ENCODE measurements around the gene CD79A. TPM values are rescaled to one million over a fixed set of nuclear protein-coding genes. Genes with fewer than 3 reads are reported as not detected.

The CD79A gene
- total RNA-seq, 4 donors from 2014 or later, result 0.29 to 0.62 TPM; not detected in 2

DNA sequence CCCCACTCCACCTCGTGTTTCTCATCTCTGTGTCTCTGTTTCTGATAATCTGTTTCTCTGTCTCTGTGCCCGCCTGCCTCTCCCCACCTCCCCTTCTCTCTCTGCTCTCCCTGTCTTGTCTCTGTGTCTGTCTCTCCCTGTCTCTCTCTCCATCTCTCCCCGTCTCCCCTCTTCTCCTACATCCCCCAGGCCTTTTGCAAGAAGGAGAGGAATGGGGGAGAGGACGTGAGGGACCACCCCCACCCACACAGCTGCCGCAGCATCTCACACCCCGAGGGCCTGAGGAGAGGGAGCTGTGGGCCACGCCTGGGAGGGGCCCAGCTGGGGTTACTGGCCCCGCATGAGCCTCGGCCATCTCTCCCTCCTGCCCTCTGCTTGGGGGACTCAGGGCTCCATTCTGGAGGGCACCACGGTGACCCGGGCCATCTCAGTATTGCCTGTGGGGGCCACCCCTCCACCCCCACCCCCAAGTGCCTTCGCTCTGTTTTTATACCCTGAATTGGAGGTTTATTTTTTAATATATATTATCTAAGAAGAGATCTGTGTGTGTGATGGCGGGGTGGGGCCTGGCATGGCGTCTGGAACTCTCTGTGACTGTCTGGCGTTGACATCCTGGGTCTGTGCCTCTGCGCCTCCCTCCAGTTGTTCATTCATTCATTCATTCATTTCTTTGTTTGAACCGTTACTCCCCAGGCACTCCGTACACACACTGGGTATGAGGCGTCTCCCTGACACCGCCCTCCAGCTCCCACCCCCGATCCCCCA, 30.0 kb downstream of the CD79A start:
- DNase-seq, result no peak
- no peaks in the 10 kb centered on the region for H3K36me3 ChIP-seq
- intact Hi-C loops (cut with DNase I; ENCODE audit: low total_unique reads), result no loop called here
- TF ChIP-seq POLR2A (IDR thresholded peaks at IDR 0.05), result no peak
- TF ChIP-seq, protein P1, sequence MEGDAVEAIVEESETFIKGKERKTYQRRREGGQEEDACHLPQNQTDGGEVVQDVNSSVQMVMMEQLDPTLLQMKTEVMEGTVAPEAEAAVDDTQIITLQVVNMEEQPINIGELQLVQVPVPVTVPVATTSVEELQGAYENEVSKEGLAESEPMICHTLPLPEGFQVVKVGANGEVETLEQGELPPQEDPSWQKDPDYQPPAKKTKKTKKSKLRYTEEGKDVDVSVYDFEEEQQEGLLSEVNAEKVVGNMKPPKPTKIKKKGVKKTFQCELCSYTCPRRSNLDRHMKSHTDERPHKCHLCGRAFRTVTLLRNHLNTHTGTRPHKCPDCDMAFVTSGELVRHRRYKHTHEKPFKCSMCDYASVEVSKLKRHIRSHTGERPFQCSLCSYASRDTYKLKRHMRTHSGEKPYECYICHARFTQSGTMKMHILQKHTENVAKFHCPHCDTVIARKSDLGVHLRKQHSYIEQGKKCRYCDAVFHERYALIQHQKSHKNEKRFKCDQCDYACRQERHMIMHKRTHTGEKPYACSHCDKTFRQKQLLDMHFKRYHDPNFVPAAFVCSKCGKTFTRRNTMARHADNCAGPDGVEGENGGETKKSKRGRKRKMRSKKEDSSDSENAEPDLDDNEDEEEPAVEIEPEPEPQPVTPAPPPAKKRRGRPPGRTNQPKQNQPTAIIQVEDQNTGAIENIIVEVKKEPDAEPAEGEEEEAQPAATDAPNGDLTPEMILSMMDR (IDR thresholded peaks at IDR 0.05), result no peak
- no peak overlapping the region for H3K27ac ChIP-seq
- H3K9me3 ChIP-seq, result no peaks in the 10 kb centered on the region
- H3K4me1 ChIP-seq, result no peaks in the 10 kb centered on the region
- peaks cover 0 to 4% of the 10 kb centered on the region in 2 donors for H3K27me3 ChIP-seq
- H3K4me3 ChIP-seq, result no peak overlapping the region

DNA sequence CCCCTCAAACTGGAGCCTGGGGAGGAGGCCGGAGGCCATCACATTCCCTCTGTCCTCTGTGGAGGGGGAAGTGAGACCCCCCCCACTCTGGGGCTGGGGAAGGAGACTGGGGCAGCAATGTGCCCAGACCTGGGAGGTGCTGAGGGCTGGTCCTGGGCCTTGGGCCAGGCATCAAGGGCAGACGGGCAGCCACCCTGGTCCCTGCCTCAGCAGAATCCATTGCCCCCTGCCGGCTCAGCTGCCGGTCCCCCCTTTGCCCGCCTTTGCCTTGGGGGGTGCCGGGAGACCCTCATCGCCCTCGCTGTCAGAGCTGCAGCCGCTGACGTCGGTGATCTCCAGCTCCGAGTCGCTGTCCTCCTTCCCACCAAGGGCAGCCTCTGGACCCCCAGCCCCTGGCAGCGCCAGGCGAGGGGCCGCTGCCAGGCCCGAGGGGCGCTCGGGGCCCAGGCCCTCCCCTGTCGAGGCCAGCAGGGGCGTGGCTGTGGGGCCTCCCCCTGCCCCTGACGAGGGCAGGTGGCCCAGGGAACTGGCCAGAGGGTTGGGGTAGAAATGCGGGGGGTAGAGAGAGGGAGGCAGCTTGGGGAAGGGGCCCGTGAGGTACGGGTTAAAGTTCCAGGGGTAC, 31.0 kb downstream of the CD79A start:
- Histone ChIP-seq H3K36me3 (no peaks in the 10 kb centered on the region), H3K4me1 (no peaks in the 10 kb centered on the region), H3K4me3 (no peak overlapping the region), H3K27ac (no peak overlapping the region), H3K9me3 (no peaks in the 10 kb centered on the region), H3K27me3 (peaks cover 5 to 12% of the 10 kb centered on the region in 2 donors)
- no peak for DNase-seq
- intact Hi-C loops (cut with DNase I; ENCODE audit: low total_unique reads), result no loop called here
- no peak for TF ChIP-seq POLR2A (IDR thresholded peaks at IDR 0.05)
- TF ChIP-seq, protein P1 (IDR thresholded peaks at IDR 0.05), result no peak

DNA sequence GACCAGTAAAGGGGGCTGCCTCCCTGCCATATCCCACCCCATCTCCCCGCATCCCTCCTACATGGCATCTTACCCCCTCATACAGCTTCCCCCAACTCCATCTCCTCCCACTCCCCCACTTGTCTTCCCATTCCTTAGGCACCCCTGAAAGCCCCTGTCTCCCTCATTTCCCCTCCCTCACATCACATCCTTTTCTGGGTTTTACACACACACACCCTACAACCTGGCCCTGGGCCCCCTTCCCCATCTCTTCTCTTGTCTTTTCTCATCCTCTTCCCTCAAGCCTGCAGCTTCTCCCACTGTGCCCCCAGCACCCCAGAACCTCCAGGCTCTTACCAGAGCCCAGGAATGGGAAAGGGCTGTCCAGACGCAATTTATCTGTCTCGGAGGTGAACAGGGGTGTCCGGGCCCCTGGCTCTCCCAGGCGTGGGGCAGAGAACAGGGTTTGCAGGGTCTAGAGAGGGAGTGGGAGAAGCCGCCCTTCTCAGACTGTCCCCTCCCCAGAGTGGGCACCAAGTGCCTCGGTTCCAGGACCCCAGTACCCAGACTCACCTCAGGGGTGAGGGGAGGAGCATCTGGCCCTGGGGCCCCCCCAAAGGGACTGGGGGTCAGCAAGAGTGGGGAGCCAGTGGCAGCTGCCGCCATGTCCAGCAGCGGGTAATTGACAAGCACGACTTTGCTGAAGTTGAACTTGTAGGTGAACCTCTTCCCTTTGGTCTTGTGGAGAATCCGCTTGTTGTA, 31.8 kb downstream of the CD79A start:
- H3K36me3 ChIP-seq, result no peaks in the 10 kb centered on the region
- H3K27me3 ChIP-seq, result peaks cover 9 to 14% of the 10 kb centered on the region in 2 donors
- H3K4me3 ChIP-seq, result no peak overlapping the region
- intact Hi-C loops (cut with DNase I; ENCODE audit: low total_unique reads), result no loop called here
- no peak overlapping the region for H3K27ac ChIP-seq
- DNase-seq, result no peak
- no peaks in the 10 kb centered on the region for H3K9me3 ChIP-seq
- no peaks in the 10 kb centered on the region for H3K4me1 ChIP-seq
- TF ChIP-seq POLR2A (IDR thresholded peaks at IDR 0.05), result no peak
- TF ChIP-seq, protein P1 (IDR thresholded peaks at IDR 0.05), result no peak

DNA sequence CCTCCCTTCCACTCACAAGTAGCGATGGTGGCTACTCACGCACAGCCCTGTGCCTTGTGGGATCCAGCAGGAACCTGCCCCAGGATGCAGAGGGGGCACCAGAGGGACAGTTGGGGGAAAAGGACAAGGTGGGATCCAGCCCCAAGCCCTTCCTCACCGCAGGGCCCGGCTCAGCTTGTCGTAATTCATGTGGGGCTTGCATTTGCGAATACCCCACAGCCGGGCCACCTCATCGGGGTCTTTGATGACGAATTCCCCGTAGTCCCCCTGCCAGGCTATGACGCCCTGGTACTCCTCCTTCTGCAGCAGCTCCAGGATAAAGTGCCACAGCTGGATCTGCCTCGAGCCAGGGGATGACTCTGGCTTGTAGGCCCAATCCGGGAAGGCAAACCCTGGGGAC, 32.6 kb downstream of the CD79A start:
- no peaks in the 10 kb centered on the region for H3K4me1 ChIP-seq
- no peak overlapping the region for H3K4me3 ChIP-seq
- no peak overlapping the region for H3K27ac ChIP-seq
- H3K27me3 ChIP-seq, result peaks cover 13 to 18% of the 10 kb centered on the region in 2 donors
- TF ChIP-seq POLR2A (IDR thresholded peaks at IDR 0.05), result no peak
- TF ChIP-seq, protein P1 (IDR thresholded peaks at IDR 0.05), result no peak
- H3K36me3 ChIP-seq, result no peaks in the 10 kb centered on the region
- DNase-seq, result no peak
- intact Hi-C loops (cut with DNase I; ENCODE audit: low total_unique reads), result no loop called here
- H3K9me3 ChIP-seq, result no peaks in the 10 kb centered on the region
